Loucy (cell line): ENCODE data around the gene SEPTIN14.

Source experiments
- H2AFZ ChIP-seq: fragments of 200-600 bp; sonication (generic); 2 replicates; pipeline ENCODE4 v1.6.0; 2016; ENCODE audit warnings: antibody characterized with exemption, mild to moderate bottlenecking, low read length, moderate library complexity
- H3F3A ChIP-seq: fragments of 200-600 bp; 2 replicates; pipeline ENCODE4 v1.6.0; 2016; ENCODE audit warnings: antibody characterized with exemption, low read depth, mild to moderate bottlenecking
- H3K27me3 ChIP-seq: fragments of 200-600 bp; sonication (generic); 2 replicates; pipeline ENCODE4 v1.6.1; 2014; ENCODE audit warnings: low read length, mild to moderate bottlenecking; ENCODE audit not compliant: insufficient read depth, poor library complexity, severe bottlenecking
- H3K36me3 ChIP-seq: fragments of 200-600 bp; sonication (generic); 2 replicates; pipeline ENCODE4 v1.6.1; 2016; ENCODE audit warnings: low read length; ENCODE audit not compliant: insufficient read depth
- H3K4me1 ChIP-seq: fragments of 200-600 bp; sonication (generic); 2 replicates; pipeline ENCODE4 v1.5.1; 2014; ENCODE audit warnings: low read length, mild to moderate bottlenecking; ENCODE audit not compliant: insufficient read depth, poor library complexity, severe bottlenecking
- H3K4me2 ChIP-seq: fragments of 200-600 bp; sonication (generic); 2 replicates; pipeline ENCODE4 v1.6.0; 2014; ENCODE audit warnings: antibody characterized with exemption, low read length, low read depth, mild to moderate bottlenecking; ENCODE audit not compliant: poor library complexity, severe bottlenecking
- H3K4me3 ChIP-seq: fragments of 200-600 bp; sonication (generic); 2 replicates; pipeline ENCODE4 v1.5.1; 2014; ENCODE audit warnings: low read length, mild to moderate bottlenecking, mixed read lengths; ENCODE audit not compliant: poor library complexity, severe bottlenecking
- H3K79me2 ChIP-seq: fragments of 200-600 bp; sonication (generic); 2 replicates; pipeline ENCODE4 v1.6.1; 2014; ENCODE audit warnings: low read length; ENCODE audit not compliant: insufficient read depth
- H3K9ac ChIP-seq: fragments of 200-600 bp; sonication (generic); 2 replicates; pipeline ENCODE4 v1.6.0; 2014; ENCODE audit warnings: mild to moderate bottlenecking, low read depth, low read length, moderate library complexity; ENCODE audit not compliant: poor library complexity, severe bottlenecking
- H3K9me2 ChIP-seq: fragments of 200-600 bp; sonication (generic); replicated peaks from 2 replicates; pipeline ENCODE4 v1.6.1; 2016; ENCODE audit warnings: low read depth, low read length, mixed read lengths
- H3K9me3 ChIP-seq: fragments of 200-600 bp; sonication (generic); 2 replicates; pipeline ENCODE4 v1.6.1; 2014; ENCODE audit warnings: mild to moderate bottlenecking, antibody characterized with exemption, low read length, low read depth; ENCODE audit not compliant: insufficient read depth
- H4K20me1 ChIP-seq: fragments of 200-600 bp; sonication (generic); 2 replicates; pipeline ENCODE4 v1.6.0; 2014; ENCODE audit warnings: antibody characterized with exemption, low read length, mild to moderate bottlenecking; ENCODE audit not compliant: insufficient read depth, poor library complexity, severe bottlenecking
- CTCF ChIP-seq: fragments of 200-600 bp; sonication (generic); conservative IDR thresholded peaks from 2 replicates; pipeline ENCODE4 v1.5.1; 2014; ENCODE audit warnings: mild to moderate bottlenecking, antibody characterized with exemption, low read length
- EZH2phosphoT487 ChIP-seq: fragments of 200-600 bp; IDR thresholded peaks from 2 replicates; pipeline ENCODE4 v1.6.1; 2018; ENCODE audit warnings: antibody characterized with exemption, mild to moderate bottlenecking, moderate library complexity, borderline replicate concordance

The SEPTIN14 gene

GRCh38 chr7:55884321-55884720 lies 21.8 kb upstream of the SEPTIN14 start:
- H3F3A ChIP-seq, result no peaks in the 10 kb centered on the region
- TF ChIP-seq EZH2phosphoT487 (no peak), CTCF (no peak)
- H4K20me1 ChIP-seq, result no peaks in the 10 kb centered on the region
- no peaks in the 10 kb centered on the region for H3K9me3 ChIP-seq
- H3K36me3 ChIP-seq, result no peaks in the 10 kb centered on the region
- H3K4me1 ChIP-seq, result no peaks in the 10 kb centered on the region
- H3K9ac ChIP-seq, result no peak overlapping the region
- peaks cover 7% of the 10 kb centered on the region; the same call in 1 of the 2 replicates for H3K79me2 ChIP-seq
- H3K27me3 ChIP-seq, result no peaks in the 10 kb centered on the region
- H3K9me2 ChIP-seq, result no peaks in the 10 kb centered on the region
- no peak overlapping the region for H3K4me2 ChIP-seq
- H2AFZ ChIP-seq, result no peak overlapping the region
- H3K4me3 ChIP-seq, result no peak overlapping the region

GRCh38 chr7:55878691-55879090 lies 16.1 kb upstream of the SEPTIN14 start:
- Histone ChIP-seq H3K27me3 (no peaks in the 10 kb centered on the region), H3K4me2 (no peak overlapping the region), H3K4me1 (no peaks in the 10 kb centered on the region), H3K79me2 (no peaks in the 10 kb centered on the region), H4K20me1 (no peaks in the 10 kb centered on the region), H2AFZ (no peak overlapping the region), H3F3A (no peaks in the 10 kb centered on the region), H3K9me3 (no peaks in the 10 kb centered on the region), H3K9ac (no peak overlapping the region), H3K9me2 (no peaks in the 10 kb centered on the region), H3K36me3 (no peaks in the 10 kb centered on the region), H3K4me3 (no peak overlapping the region)
- no peak for TF ChIP-seq EZH2phosphoT487
- TF ChIP-seq CTCF, result no peak

GRCh38 chr7:55877308-55877707 lies 14.8 kb upstream of the SEPTIN14 start:
- Histone ChIP-seq H3K9me3 (no peaks in the 10 kb centered on the region), H3K79me2 (no peaks in the 10 kb centered on the region), H3K9me2 (no peaks in the 10 kb centered on the region), H3K27me3 (no peaks in the 10 kb centered on the region), H3K36me3 (no peaks in the 10 kb centered on the region), H2AFZ (no peak overlapping the region), H4K20me1 (no peaks in the 10 kb centered on the region), H3K4me3 (no peak overlapping the region), H3K4me2 (no peak overlapping the region), H3F3A (no peaks in the 10 kb centered on the region), H3K9ac (no peak overlapping the region), H3K4me1 (no peaks in the 10 kb centered on the region)
- TF ChIP-seq EZH2phosphoT487 (no peak), CTCF (no peak)
